ENCODE measurements around the gene ENTPD8. TPM values are rescaled to one million over a fixed set of nuclear protein-coding genes. Genes with fewer than 3 reads are reported as not detected.

The ENTPD8 gene
- total RNA-seq, 1 donor: not detected

- no peak overlapping the region for H3K27ac ChIP-seq (ENCODE audit: low read depth, low read length)
- no peak for TF ChIP-seq CTCF (IDR thresholded peaks at IDR 0.05; ENCODE audit: extremely low read depth, low read depth, low read length)
- DNase-seq (ENCODE audit: insufficient read length, low spot score, missing footprints): peak; percentile 83
Measured at GRCh38 chr9:137435381-137435891, 5.7 kb downstream of the ENTPD8 start.

GRCh38 chr9:137434498-137435380, 6.4 kb downstream of the ENTPD8 start:
- Histone ChIP-seq H3K9me3 (ENCODE audit: low read depth, low read length) (no peaks in the 10 kb centered on the region), H3K27me3 (ENCODE audit: insufficient read depth, low read length) (no peaks in the 10 kb centered on the region), H2AFZ (ENCODE audit: low read length) (no peak overlapping the region), H3K4me1 (ENCODE audit: insufficient read depth, low read length) (peaks cover 8% of the 10 kb centered on the region), H3K4me2 (ENCODE audit: insufficient read depth, low read length) (no peak overlapping the region), H3K4me3 (ENCODE audit: insufficient read depth, low read length) (no peak overlapping the region), H3K79me2 (ENCODE audit: insufficient read depth, low read length) (no peaks in the 10 kb centered on the region), H3K36me3 (ENCODE audit: insufficient read depth, low read length) (no peaks in the 10 kb centered on the region), H3K27ac (ENCODE audit: low read depth, low read length) (no peak overlapping the region), H4K20me1 (ENCODE audit: insufficient read depth, low read length) (no peaks in the 10 kb centered on the region)
- TF ChIP-seq CTCF (IDR thresholded peaks at IDR 0.05; ENCODE audit: extremely low read depth, low read depth, low read length): no peak
- peak; percentile 81 for DNase-seq (ENCODE audit: insufficient read length, low spot score, missing footprints)

More at GRCh38 chr9:137435381-137435891, 5.7 kb downstream of the ENTPD8 start:
- H3K4me2 ChIP-seq (ENCODE audit: insufficient read depth, low read length): no peak overlapping the region
- H4K20me1 ChIP-seq (ENCODE audit: insufficient read depth, low read length): no peaks in the 10 kb centered on the region
- no peaks in the 10 kb centered on the region for H3K36me3 ChIP-seq (ENCODE audit: insufficient read depth, low read length)
- no peak overlapping the region for H3K4me3 ChIP-seq (ENCODE audit: insufficient read depth, low read length)
- H2AFZ ChIP-seq (ENCODE audit: low read length): no peak overlapping the region
- peaks cover 8% of the 10 kb centered on the region for H3K4me1 ChIP-seq (ENCODE audit: insufficient read depth, low read length)
- H3K79me2 ChIP-seq (ENCODE audit: insufficient read depth, low read length): no peaks in the 10 kb centered on the region
- H3K9me3 ChIP-seq (ENCODE audit: low read depth, low read length): no peaks in the 10 kb centered on the region
- no peaks in the 10 kb centered on the region for H3K27me3 ChIP-seq (ENCODE audit: insufficient read depth, low read length)

GRCh38 chr9:137433916-137434431, 7.2 kb downstream of the ENTPD8 start:
- Histone ChIP-seq H3K27ac (ENCODE audit: low read depth, low read length) (no peak overlapping the region), H3K4me1 (ENCODE audit: insufficient read depth, low read length) (peaks cover 8% of the 10 kb centered on the region), H3K4me2 (ENCODE audit: insufficient read depth, low read length) (no peak overlapping the region), H3K36me3 (ENCODE audit: insufficient read depth, low read length) (no peaks in the 10 kb centered on the region), H3K27me3 (ENCODE audit: insufficient read depth, low read length) (no peaks in the 10 kb centered on the region), H3K9me3 (ENCODE audit: low read depth, low read length) (no peaks in the 10 kb centered on the region), H4K20me1 (ENCODE audit: insufficient read depth, low read length) (no peaks in the 10 kb centered on the region), H2AFZ (ENCODE audit: low read length) (no peak overlapping the region), H3K4me3 (ENCODE audit: insufficient read depth, low read length) (no peak overlapping the region), H3K79me2 (ENCODE audit: insufficient read depth, low read length) (no peaks in the 10 kb centered on the region)
- no peak for DNase-seq (ENCODE audit: insufficient read length, low spot score, missing footprints)
- no peak for TF ChIP-seq CTCF (IDR thresholded peaks at IDR 0.05; ENCODE audit: extremely low read depth, low read depth, low read length)

- Histone ChIP-seq H3K4me1 (ENCODE audit: insufficient read depth, low read length) (peaks cover 8% of the 10 kb centered on the region), H3K36me3 (ENCODE audit: insufficient read depth, low read length) (no peaks in the 10 kb centered on the region), H3K27ac (ENCODE audit: low read depth, low read length) (no peak overlapping the region), H4K20me1 (ENCODE audit: insufficient read depth, low read length) (no peaks in the 10 kb centered on the region), H3K27me3 (ENCODE audit: insufficient read depth, low read length) (no peaks in the 10 kb centered on the region), H2AFZ (ENCODE audit: low read length) (no peak overlapping the region), H3K79me2 (ENCODE audit: insufficient read depth, low read length) (no peaks in the 10 kb centered on the region), H3K4me2 (ENCODE audit: insufficient read depth, low read length) (no peak overlapping the region), H3K4me3 (ENCODE audit: insufficient read depth, low read length) (no peak overlapping the region), H3K9me3 (ENCODE audit: low read depth, low read length) (no peaks in the 10 kb centered on the region)
- DNase-seq (ENCODE audit: insufficient read length, low spot score, missing footprints): no peak
- TF ChIP-seq CTCF (IDR thresholded peaks at IDR 0.05; ENCODE audit: extremely low read depth, low read depth, low read length): no peak
Measured at GRCh38 chr9:137433349-137433915, 7.7 kb downstream of the ENTPD8 start.

All from osteoblast (primary cell).